H9 (cell line): ENCODE data around the gene FRY. TPM values are rescaled to one million over a fixed set of nuclear protein-coding genes. Genes with fewer than 3 reads are reported as not detected.

Experiments
- DNase-seq: peaks from one replicate; pipeline ENCODE4 v3.0.0-alpha.2; 2017
- H2AFZ ChIP-seq: one replicate; pipeline ENCODE4 v1.6.1; 2013; ENCODE audit warnings: mild to moderate bottlenecking, low read length, control low read depth, moderate library complexity
- H2AK5ac ChIP-seq: 2 replicates; pipeline ENCODE4 v1.6.1; 2013; ENCODE audit warnings: low read length, control low read depth, mixed read lengths; ENCODE audit not compliant: insufficient read length
- H2BK120ac ChIP-seq: one replicate; pipeline ENCODE4 v1.6.1; 2013; ENCODE audit warnings: low read depth, mild to moderate bottlenecking, low read length, control low read depth, inconsistent platforms; ENCODE audit not compliant: poor library complexity, severe bottlenecking
- H2BK12ac ChIP-seq: 2 replicates; pipeline ENCODE4 v1.6.1; 2013; ENCODE audit warnings: low read length, control low read depth, mixed read lengths, low read depth; ENCODE audit not compliant: insufficient read length
- H2BK15ac ChIP-seq: 2 replicates; pipeline ENCODE4 v1.6.1; 2013; ENCODE audit warnings: low read depth, low read length, control low read depth
- H2BK20ac ChIP-seq: one replicate; pipeline ENCODE4 v1.6.1; 2013; ENCODE audit warnings: low read depth, mild to moderate bottlenecking, low read length, control low read depth, inconsistent platforms; ENCODE audit not compliant: poor library complexity, severe bottlenecking
- H2BK5ac ChIP-seq: 2 replicates; pipeline ENCODE4 v1.6.1; 2013; ENCODE audit warnings: low read length, control low read depth, mixed read lengths; ENCODE audit not compliant: insufficient read length
- H3K14ac ChIP-seq: 2 replicates; pipeline ENCODE4 v1.6.1; 2013; ENCODE audit warnings: low read length, control low read depth; ENCODE audit not compliant: insufficient read depth
- H3K18ac ChIP-seq: 2 replicates; pipeline ENCODE4 v1.6.1; 2013; ENCODE audit warnings: low read depth, mild to moderate bottlenecking, mixed read lengths, low read length, control low read depth; ENCODE audit not compliant: insufficient read length
- H3K23ac ChIP-seq: 2 replicates; pipeline ENCODE4 v1.6.1; 2013; ENCODE audit warnings: low read length, control low read depth, mixed read lengths, low read depth; ENCODE audit not compliant: insufficient read length
- H3K23me2 ChIP-seq: 2 replicates; pipeline ENCODE4 v1.6.1; 2013; ENCODE audit warnings: low read depth, mild to moderate bottlenecking, mixed read lengths, low read length, control low read depth; ENCODE audit not compliant: insufficient read length, poor library complexity, severe bottlenecking
- H3K27ac ChIP-seq: 2 replicates; pipeline ENCODE4 v1.5.1; 2013; ENCODE audit warnings: low read length, control low read depth, mixed read lengths, low read depth; ENCODE audit not compliant: insufficient read length
- H3K27me3 ChIP-seq: 2 replicates; pipeline ENCODE4 v1.6.1; 2013; ENCODE audit warnings: low read length, control low read depth, inconsistent platforms; ENCODE audit not compliant: insufficient read depth
- H3K4ac ChIP-seq: 2 replicates; pipeline ENCODE4 v1.6.1; 2013; ENCODE audit warnings: low read depth, mild to moderate bottlenecking, control low read depth, inconsistent platforms, low read length, moderate library complexity
- H3K4me1 ChIP-seq: 2 replicates; pipeline ENCODE4 v1.6.1; 2013; ENCODE audit warnings: low read length, control low read depth, inconsistent platforms; ENCODE audit not compliant: insufficient read depth
- H3K4me2 ChIP-seq: 2 replicates; pipeline ENCODE4 v1.6.1; 2013; ENCODE audit warnings: low read length, control low read depth, mixed read lengths; ENCODE audit not compliant: insufficient read length, insufficient read depth
- H3K56ac ChIP-seq: 2 replicates; pipeline ENCODE4 v1.6.1; 2013; ENCODE audit warnings: low read depth, mild to moderate bottlenecking, mixed read lengths, low read length, control low read depth; ENCODE audit not compliant: insufficient read length
- H3K79me1 ChIP-seq: 2 replicates; pipeline ENCODE4 v1.6.1; 2013; ENCODE audit warnings: low read depth, mild to moderate bottlenecking, moderate library complexity, low read length, control low read depth, inconsistent platforms; ENCODE audit not compliant: insufficient read depth, poor library complexity, severe bottlenecking
- H3K79me2 ChIP-seq: 2 replicates; pipeline ENCODE4 v1.6.1; 2013; ENCODE audit warnings: low read length, control low read depth, inconsistent platforms; ENCODE audit not compliant: insufficient read depth
- H3K9ac ChIP-seq: 2 replicates; pipeline ENCODE4 v1.6.1; 2013; ENCODE audit warnings: low read length, control low read depth, mixed read lengths; ENCODE audit not compliant: insufficient read length; ENCODE audit errors: extremely low read depth
- H3K9me3 ChIP-seq: one replicate; pipeline ENCODE4 v1.6.1; 2013; ENCODE audit warnings: low read depth, low read length, inconsistent platforms; ENCODE audit not compliant: control insufficient read depth
- H3T11ph ChIP-seq: one replicate; pipeline ENCODE4 v1.6.1; 2013; ENCODE audit warnings: mild to moderate bottlenecking, low read length, control low read depth, inconsistent platforms
- H4K20me1 ChIP-seq: one replicate; pipeline ENCODE4 v1.6.1; 2013; ENCODE audit not compliant: control insufficient read depth, insufficient read length, insufficient read depth
- H4K5ac ChIP-seq: 2 replicates; pipeline ENCODE4 v1.6.1; 2013; ENCODE audit warnings: low read depth, mild to moderate bottlenecking, mixed read lengths, low read length, control low read depth; ENCODE audit not compliant: insufficient read length
- H4K8ac ChIP-seq: replicated peaks from 2 replicates; pipeline ENCODE4 v1.6.1; 2013; ENCODE audit warnings: low read length, control low read depth, mixed read lengths, low read depth; ENCODE audit not compliant: insufficient read length
- H4K91ac ChIP-seq: 2 replicates; pipeline ENCODE4 v1.6.1; 2013; ENCODE audit warnings: low read depth, mild to moderate bottlenecking, moderate library complexity, mixed read lengths, low read length, control low read depth; ENCODE audit not compliant: insufficient read length
- H3K27ac Mint-ChIP-seq, 3 experiments: 2 replicates in 2 of 3; 3 replicates in 1 of 3; pipeline ENCODE4 v1.8.0; 2020 to 2021; ENCODE audit warnings: mixed read lengths in 3 of 3, mild to moderate bottlenecking in 1 of 3, moderate library complexity in 1 of 3
- H3K27me3 Mint-ChIP-seq: 2 replicates; pipeline ENCODE4 v1.8.0; 2021; ENCODE audit warnings: low read depth, mild to moderate bottlenecking, moderate library complexity, mixed read lengths
- H3K36me3 Mint-ChIP-seq, 3 experiments: 2 replicates in 2 of 3; 3 replicates in 1 of 3; pipeline ENCODE4 v1.8.0; 2020 to 2021; ENCODE audit warnings: low read depth in 3 of 3, mixed read lengths in 3 of 3; ENCODE audit not compliant: insufficient read depth in 1 of 3
- H3K4me1 Mint-ChIP-seq, 2 experiments: 2 replicates each; pipeline ENCODE4 v1.8.0; 2020; ENCODE audit warnings: mixed read lengths in 2 of 2
- H3K4me3 Mint-ChIP-seq, 2 experiments: 2 replicates in 1 of 2; 3 replicates in 1 of 2; pipeline ENCODE4 v1.8.0; 2020 to 2021; ENCODE audit warnings: mild to moderate bottlenecking in 2 of 2, mixed read lengths in 2 of 2, moderate library complexity in 1 of 2
- H3K9me3 Mint-ChIP-seq, 2 experiments: 2 replicates in 1 of 2; 3 replicates in 1 of 2; pipeline ENCODE4 v1.8.0; 2020; ENCODE audit warnings: mild to moderate bottlenecking in 2 of 2, mixed read lengths in 2 of 2, moderate library complexity in 1 of 2
- WGBS: extraction: QIAGEN DNeasy Blood & Tissue Kit; methylation state at CpG from one replicate; pipeline ENCODE4 v1.1.7; 2013; ENCODE audit warnings: missing lambda C conversion rate, low lambda C conversion rate, mixed read lengths; ENCODE audit not compliant: insufficient read length; ENCODE audit errors: extremely low coverage; 5-methylcytosine and 5-hydroxymethylcytosine counted together
- total RNA-seq: library from RNA; stranded (reverse); gene quantifications from 2 replicates; pipeline ENCODE4 v1.2.1, GENCODE V29; 2021
- TF ChIP-seq, protein P1 (sequence below): fragments of 200-600 bp; sonication (generic); conservative IDR thresholded peaks from 3 replicates; pipeline ENCODE4 v1.8.0; 2021; ENCODE audit warnings: antibody characterized with exemption, mild to moderate bottlenecking

FRY gene
- total RNA-seq, 1 experiment from 2014 or later, result 5.2 TPM

DNA sequence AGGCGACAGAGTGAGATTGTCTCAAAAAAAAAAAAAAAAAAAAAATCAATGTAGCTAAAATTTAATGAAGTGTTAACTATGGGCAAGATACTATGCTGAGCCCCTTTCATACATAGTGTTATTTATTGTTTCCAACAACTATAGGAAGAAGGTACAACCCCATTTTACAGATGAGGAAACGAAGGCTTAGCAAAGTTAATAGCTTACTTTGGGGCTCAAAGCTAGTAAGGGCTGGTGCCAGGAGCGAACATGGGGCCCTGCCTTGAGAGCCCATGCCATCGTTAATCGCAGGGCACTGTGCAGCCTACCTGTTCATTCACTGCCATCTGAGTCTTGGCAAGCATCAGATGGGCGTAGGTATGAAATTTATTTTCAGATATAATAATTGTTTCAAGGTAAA is 1.9 kb upstream of the FRY start:
- WGBS, result no CpG with 5 or more reads among the region's 6 CpGs
- Histone ChIP-seq H3K23ac (no peak overlapping the region), H4K20me1 (no peaks in the 10 kb centered on the region), H3K9me3 (no peaks in the 10 kb centered on the region), H4K8ac (no peak overlapping the region), H3K27ac (no peak overlapping the region), H3K14ac (no peak overlapping the region), H2BK20ac (no peak overlapping the region), H3K27me3 (no peaks in the 10 kb centered on the region), H2BK5ac (no peak overlapping the region), H3K4ac (no peak overlapping the region), H3K23me2 (peaks cover 4% of the 10 kb centered on the region), H3T11ph (no peak overlapping the region), H3K18ac (no peak overlapping the region), H4K5ac (no peak overlapping the region), H3K9ac (no peak overlapping the region), H2BK15ac (no peak overlapping the region), H4K91ac (no peak overlapping the region), H3K4me1 (peaks cover 4% of the 10 kb centered on the region; the same call in 1 of the 2 replicates), H3K79me2 (no peaks in the 10 kb centered on the region), H2AFZ (no peak overlapping the region), H3K56ac (no peak overlapping the region), H3K4me2 (no peak overlapping the region), H2BK120ac (no peak overlapping the region), H3K79me1 (no peaks in the 10 kb centered on the region), H2AK5ac (no peak overlapping the region), H2BK12ac (no peak overlapping the region)
- peaks cover 52 to 62% of the 10 kb centered on the region in 2 experiments for H3K4me1 Mint-ChIP-seq
- no peaks in the 10 kb centered on the region for H3K36me3 Mint-ChIP-seq
- H3K9me3 Mint-ChIP-seq, result no peaks in the 10 kb centered on the region
- H3K27ac Mint-ChIP-seq, result no peak overlapping the region
- no peak for DNase-seq
- no peaks in the 10 kb centered on the region; the same call in 1 of the 2 replicates for H3K27me3 Mint-ChIP-seq
- H3K4me3 Mint-ChIP-seq, result no peak overlapping the region
- TF ChIP-seq, protein P1, sequence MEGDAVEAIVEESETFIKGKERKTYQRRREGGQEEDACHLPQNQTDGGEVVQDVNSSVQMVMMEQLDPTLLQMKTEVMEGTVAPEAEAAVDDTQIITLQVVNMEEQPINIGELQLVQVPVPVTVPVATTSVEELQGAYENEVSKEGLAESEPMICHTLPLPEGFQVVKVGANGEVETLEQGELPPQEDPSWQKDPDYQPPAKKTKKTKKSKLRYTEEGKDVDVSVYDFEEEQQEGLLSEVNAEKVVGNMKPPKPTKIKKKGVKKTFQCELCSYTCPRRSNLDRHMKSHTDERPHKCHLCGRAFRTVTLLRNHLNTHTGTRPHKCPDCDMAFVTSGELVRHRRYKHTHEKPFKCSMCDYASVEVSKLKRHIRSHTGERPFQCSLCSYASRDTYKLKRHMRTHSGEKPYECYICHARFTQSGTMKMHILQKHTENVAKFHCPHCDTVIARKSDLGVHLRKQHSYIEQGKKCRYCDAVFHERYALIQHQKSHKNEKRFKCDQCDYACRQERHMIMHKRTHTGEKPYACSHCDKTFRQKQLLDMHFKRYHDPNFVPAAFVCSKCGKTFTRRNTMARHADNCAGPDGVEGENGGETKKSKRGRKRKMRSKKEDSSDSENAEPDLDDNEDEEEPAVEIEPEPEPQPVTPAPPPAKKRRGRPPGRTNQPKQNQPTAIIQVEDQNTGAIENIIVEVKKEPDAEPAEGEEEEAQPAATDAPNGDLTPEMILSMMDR, result no peak
